Heart right ventricle (tissue), 16 donors: ENCODE measurements around the gene PHOSPHO2. TPM values are rescaled to one million over a fixed set of nuclear protein-coding genes. Genes with fewer than 3 reads are reported as not detected.

ENCODE experiments used
- ATAC-seq, 8 donors: fragments of 200-7000 bp; cut with Tn5 transposase; one replicate each; pipeline ENCODE4 v1.9.1; 2020; ENCODE audit warnings: mild to moderate bottlenecking in 8 of 8, moderate library complexity in 8 of 8, moderate number of reproducible peaks in 1 of 8
- DNase-seq, 2 donors: peaks; one replicate each; pipeline ENCODE4 v3.0.0-alpha.2; 2020
- H3K27ac ChIP-seq, 10 donors: fragments of 200-600 bp; sonication (generic) in 2 of 10; one replicate each; pipeline versions ENCODE4 v1.5.0 to v1.8.0; 2020 to 2022; ENCODE audit warnings: mild to moderate bottlenecking in 3 of 10
- H3K27me3 ChIP-seq, 7 donors: fragments of 200-600 bp; one replicate each; pipeline ENCODE4 v1.8.0; 2021 to 2022; ENCODE audit warnings: mild to moderate bottlenecking in 2 of 7
- H3K36me3 ChIP-seq, 9 donors: fragments of 200-600 bp; sonication (generic) in 1 of 9; one replicate each; pipeline versions ENCODE4 v1.5.0 to v1.8.0; 2020 to 2022; ENCODE audit warnings: mild to moderate bottlenecking in 2 of 9
- H3K4me1 ChIP-seq, 9 donors: fragments of 200-600 bp; sonication (generic) in 1 of 9; one replicate each; pipeline versions ENCODE4 v1.5.0 to v1.8.0; 2020 to 2022; ENCODE audit warnings: mild to moderate bottlenecking in 4 of 9
- H3K4me3 ChIP-seq, 10 donors: fragments of 200-600 bp; sonication (generic) in 2 of 10; one replicate each; pipeline versions ENCODE4 v1.5.0 to v1.8.0; 2020 to 2022; ENCODE audit warnings: mild to moderate bottlenecking in 7 of 10, moderate library complexity in 2 of 10
- H3K9me3 ChIP-seq, 11 donors: fragments of 200-600 bp in 10 of 11; sonication (generic) in 2 of 11; one replicate each; pipeline versions ENCODE4 v1.5.0 to v1.8.0; 2013 to 2022; ENCODE audit warnings: mild to moderate bottlenecking in 2 of 11, control low read depth in 1 of 11, moderate library complexity in 1 of 11
- CTCF ChIP-seq, 9 donors: fragments of 200-600 bp; sonication (generic) in 2 of 9; IDR thresholded peaks; one replicate each; pipeline versions ENCODE4 v1.5.0 to v1.8.0; 2021 to 2022; ENCODE audit warnings: antibody characterized with exemption in 9 of 9, mild to moderate bottlenecking in 5 of 9, moderate library complexity in 1 of 9
- WGBS, 2 donors: extraction: QIAGEN DNeasy Blood & Tissue Kit; methylation state at CpG; one replicate each; pipeline ENCODE4 v1.1.7; 2013; ENCODE audit warnings: inconsistent platforms in 1 of 2; 5-methylcytosine and 5-hydroxymethylcytosine counted together
- intact Hi-C, 10 donors: fragments of 100-400 bp; cut with DNase I; formaldehyde crosslinking; loops; one replicate each; pipeline versions ENCODE4 v1.11.1 to v1.14.2; 2022
- polyA plus RNA-seq, 2 donors: library from polyadenylated mRNA; stranded (reverse); fragments of 200-250 nt; gene quantifications; one replicate each; pipeline ENCODE4 v1.2.3, GENCODE V29; 2013
- total RNA-seq, 10 donors: library from RNA; stranded (reverse); fragmentation: NEBNext Ultra II Directional in 3 of 10; extraction: Animal tissue kit (Norgen Biotek cat#: 25700) in 3 of 10; gene quantifications; one replicate each; pipeline versions ENCODE4 v1.2.1 to v1.2.4, GENCODE V29; 2021 to 2023
- donor health status: Arrhythmogenic right ventricular cardiomyopathy.
- donor health status: ischemic (EF 13 %, LVEDD 7.1; RV severe dilation, severe dysfunction).
- donor health status: healthy with polysubstance abuse.
- donor health status: DM: no; HTN: yes; CAD: no.
- donor health status: DM: no; HTN: no; CAD: no.
- donor health status: ischemic (EF 25% LVEDD 6.9; RV normal size, moderate dysfunction).
- donor health status: ischemic (EF 25% LVEDD 5.7; RV mildly dilated, moderate dysfunction).
- donor health status: healthy.
- donor health status: DM: yes; HTN: yes; CAD: no.
- donor health status: Ischemic cardiomyopathy.
- donor health status: ischemic (EF 35%, LVEDD 5.7; RV mildly dilated, moderate dysfunction).
- donor health status: nonischemic (EF 11% LVEDD 7.7; RV severe dilation, severe dysfunction).
- donor health status: DM: yes; HTN: yes; CAD: no.
- donor health status: PGD.
- donor health status: ischemic (EF 29% LVEDD 5.4; RV normal size, mild dysfunction).
- donor health status: nonischemic (EF 23%, LVEDD 6.1; RV moderate dilation, normal function).

Gene PHOSPHO2
- total and polyA plus RNA-seq, 12 donors, result 1.1 to 4.1 (median 2.2) TPM

GRCh38 chr2:169707626-169708025 lies 13.4 kb downstream of the PHOSPHO2 start:
- no peak for TF ChIP-seq CTCF (IDR thresholded peaks at IDR 0.05)
- H3K27me3 ChIP-seq, result no peaks in the 10 kb centered on the region
- WGBS, 2 donors, result 91 to 94% methylated on average over 2 of the region's 2 CpGs
- no peak overlapping the region for H3K27ac ChIP-seq
- no peak overlapping the region for H3K4me3 ChIP-seq
- no peak for ATAC-seq
- H3K9me3 ChIP-seq, result no peaks in the 10 kb centered on the region
- H3K4me1 ChIP-seq, result peaks cover 0 to 4% (median 0%) of the 10 kb centered on the region in 9 donors
- intact Hi-C loops, result no loop called here
- no peak for DNase-seq
- H3K36me3 ChIP-seq, result peaks cover 0 to 5% (median 0%) of the 10 kb centered on the region in 9 donors

GRCh38 chr2:169709331-169709730 lies 15.1 kb downstream of the PHOSPHO2 start:
- H3K4me3 ChIP-seq, result no peak overlapping the region
- no peaks in the 10 kb centered on the region for H3K27me3 ChIP-seq
- peaks cover 0 to 3% (median 0%) of the 10 kb centered on the region in 9 donors for H3K36me3 ChIP-seq
- ATAC-seq, result no peak
- intact Hi-C loops, result no loop called here
- no peak overlapping the region for H3K27ac ChIP-seq
- TF ChIP-seq CTCF (IDR thresholded peaks at IDR 0.05), result no peak
- no peak for DNase-seq
- peaks cover 0 to 5% (median 0%) of the 10 kb centered on the region in 9 donors for H3K4me1 ChIP-seq
- no peaks in the 10 kb centered on the region for H3K9me3 ChIP-seq
- 58 to 96% methylated on average over 1 of the region's 1 CpG for WGBS, 2 donors

GRCh38 chr2:169709981-169710380 lies 15.7 kb downstream of the PHOSPHO2 start:
- intact Hi-C loops, result no loop called here
- ATAC-seq (no peak), DNase-seq (no peak)
- Histone ChIP-seq H3K9me3 (no peaks in the 10 kb centered on the region), H3K4me3 (no peak overlapping the region), H3K27me3 (no peaks in the 10 kb centered on the region), H3K36me3 (no peaks in the 10 kb centered on the region), H3K27ac (no peak overlapping the region), H3K4me1 (peaks cover 0 to 6% (median under 1%) of the 10 kb centered on the region in 9 donors)
- 66 to 70% methylated on average over 1 of the region's 1 CpG for WGBS, 2 donors
- TF ChIP-seq CTCF (IDR thresholded peaks at IDR 0.05), result no peak

GRCh38 chr2:169711751-169712509 lies 17.7 kb downstream of the PHOSPHO2 start:
- WGBS, 2 donors, result 61 to 81% methylated on average over 7 of the region's 7 CpGs
- no peak overlapping the region for H3K4me3 ChIP-seq
- no peak for ATAC-seq
- intact Hi-C loops, result no loop called here
- H3K9me3 ChIP-seq, result no peaks in the 10 kb centered on the region
- no peak for TF ChIP-seq CTCF (IDR thresholded peaks at IDR 0.05)
- H3K27me3 ChIP-seq, result no peaks in the 10 kb centered on the region
- no peak for DNase-seq
- peaks cover 0 to 23% (median 18%) of the 10 kb centered on the region in 9 donors for H3K4me1 ChIP-seq
- no peak overlapping the region for H3K27ac ChIP-seq
- no peaks in the 10 kb centered on the region for H3K36me3 ChIP-seq
